ENCODE data around the gene SEMA5A. TPM values are rescaled to one million over a fixed set of nuclear protein-coding genes. Genes with fewer than 3 reads are reported as not detected.
A peak's percentile ranks its signal among the peaks of the same experiment; 100 is the strongest.

SEMA5A gene
- total RNA-seq, 1 donor from 2014 or later: 0.40 TPM

- DNase-seq (ENCODE audit: low read depth, low spot score): peak; percentile 3
Measured at GRCh38 chr5:9337928-9338595, 207.8 kb downstream of the SEMA5A start.

GRCh38 chr5:9335754-9336495 is 209.9 kb downstream of the SEMA5A start:
- DNase-seq (ENCODE audit: low read depth, low spot score): no peak

- no peak for DNase-seq (ENCODE audit: low read depth, low spot score)
Measured at GRCh38 chr5:9335269-9335668, 210.6 kb downstream of the SEMA5A start.

DNA sequence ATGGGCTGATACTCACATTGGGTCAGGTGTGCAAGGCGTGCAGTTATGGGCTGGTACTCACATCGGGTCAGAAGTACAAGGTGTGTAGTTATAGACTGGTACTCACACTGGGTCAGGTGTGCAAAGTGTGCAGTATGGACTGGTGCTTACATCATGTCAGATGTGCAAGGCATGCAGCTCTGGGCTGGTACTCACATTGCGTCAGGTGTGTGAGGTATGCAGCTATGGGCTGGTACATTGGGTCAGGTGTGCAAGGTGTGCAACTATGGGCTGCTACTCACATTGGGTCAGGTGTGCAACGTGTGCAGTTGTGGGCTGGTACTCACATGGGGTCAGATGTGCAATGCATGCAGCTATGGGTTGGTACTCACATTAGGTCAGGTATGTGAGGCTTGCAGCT is 213.8 kb downstream of the SEMA5A start:
- DNase-seq (ENCODE audit: low read depth, low spot score): no peak

DNA sequence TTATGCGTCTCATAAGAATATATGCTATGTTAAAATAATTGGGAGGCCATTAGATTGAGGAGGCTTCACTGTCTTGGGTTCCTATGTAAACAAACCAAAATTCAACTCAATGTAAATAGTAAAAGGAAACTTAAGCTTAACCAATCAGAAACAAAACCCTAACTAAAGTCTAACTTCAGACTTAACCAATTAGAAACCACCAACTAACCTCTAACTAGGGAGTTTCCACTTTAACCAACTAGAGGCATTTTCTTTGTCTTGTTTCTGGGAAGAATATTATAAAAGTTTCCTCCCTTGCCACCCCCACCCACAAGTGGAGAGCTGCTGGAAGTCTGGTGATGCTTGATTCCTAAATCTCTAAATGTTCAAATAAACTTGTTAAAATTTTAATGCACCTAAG is 214.5 kb downstream of the SEMA5A start:
- DNase-seq (ENCODE audit: low read depth, low spot score): no peak

DNA sequence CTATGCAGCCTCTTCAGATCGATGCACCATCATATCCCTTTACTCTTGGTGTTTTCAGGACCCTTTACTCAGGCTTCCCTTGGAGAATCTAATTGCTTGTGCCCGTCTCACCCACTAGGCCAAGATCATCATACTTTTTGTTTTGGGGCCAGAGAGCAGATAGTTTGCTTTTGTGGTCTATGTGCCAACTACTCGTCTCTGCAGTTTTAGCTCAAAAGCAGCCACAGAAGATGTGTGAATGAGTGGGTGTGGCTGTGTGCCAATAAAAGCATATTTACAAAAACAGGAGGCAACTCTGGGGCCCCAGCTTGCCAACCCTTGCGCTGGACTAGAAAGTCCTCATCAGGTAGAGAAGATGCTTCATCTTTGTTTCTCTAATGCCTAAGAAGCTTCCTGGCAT is 216.8 kb downstream of the SEMA5A start:
- DNase-seq (ENCODE audit: low read depth, low spot score): no peak

DNA sequence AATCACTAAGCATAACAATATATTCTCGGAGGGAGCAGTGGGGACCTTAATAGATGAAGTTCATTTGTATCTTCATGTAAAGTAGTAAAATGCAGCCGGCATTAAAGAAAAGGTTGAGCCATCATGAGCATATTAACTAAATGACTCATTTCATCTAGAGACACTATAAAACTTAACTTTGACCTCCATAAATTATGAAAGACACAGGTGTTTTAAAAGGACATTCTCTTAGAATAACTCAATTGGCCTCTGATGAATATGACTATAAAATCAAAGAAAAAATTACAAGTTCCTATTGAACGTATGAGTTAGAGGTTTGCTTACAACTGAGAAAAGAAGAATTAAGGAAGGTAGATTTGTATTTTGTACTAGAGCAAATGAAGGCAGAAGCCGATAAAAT is 220.3 kb downstream of the SEMA5A start:
- no peak for DNase-seq (ENCODE audit: low read depth, low spot score)

DNA sequence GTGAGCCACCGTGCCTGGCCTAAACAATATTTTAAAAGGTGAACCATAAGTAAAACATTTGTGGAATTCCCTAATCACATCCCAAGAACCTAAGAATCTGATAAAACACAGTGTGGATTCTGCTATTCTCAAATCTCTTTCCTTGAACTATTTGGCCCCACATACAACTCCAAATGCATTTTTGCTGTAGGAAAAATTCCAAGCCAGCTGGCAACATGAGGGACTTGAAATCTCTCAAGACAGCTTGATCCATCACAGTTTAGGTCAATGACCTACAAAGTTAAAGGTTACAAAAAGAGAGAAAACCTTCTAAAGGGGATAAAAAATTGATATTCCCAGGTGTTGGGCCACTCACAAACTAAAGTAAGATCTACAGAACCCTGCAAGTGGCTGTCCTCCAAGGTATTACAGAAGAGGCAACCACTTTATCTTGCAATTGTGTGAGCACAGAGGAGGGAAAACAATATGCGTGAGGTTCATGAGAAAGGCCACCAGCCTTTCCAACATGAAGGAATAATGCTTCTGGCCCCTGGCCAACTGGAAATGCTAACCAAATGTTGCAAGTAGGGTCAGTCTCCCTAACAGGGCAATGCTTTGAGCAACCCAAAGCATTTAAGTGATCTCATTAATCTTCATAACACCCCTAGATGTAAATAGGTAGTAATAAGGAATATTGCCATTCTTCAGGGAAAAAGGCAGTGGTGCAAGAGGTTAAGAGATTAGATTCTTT is 221.4 kb downstream of the SEMA5A start:
- DNase-seq (ENCODE audit: low read depth, low spot score): no peak

DNA sequence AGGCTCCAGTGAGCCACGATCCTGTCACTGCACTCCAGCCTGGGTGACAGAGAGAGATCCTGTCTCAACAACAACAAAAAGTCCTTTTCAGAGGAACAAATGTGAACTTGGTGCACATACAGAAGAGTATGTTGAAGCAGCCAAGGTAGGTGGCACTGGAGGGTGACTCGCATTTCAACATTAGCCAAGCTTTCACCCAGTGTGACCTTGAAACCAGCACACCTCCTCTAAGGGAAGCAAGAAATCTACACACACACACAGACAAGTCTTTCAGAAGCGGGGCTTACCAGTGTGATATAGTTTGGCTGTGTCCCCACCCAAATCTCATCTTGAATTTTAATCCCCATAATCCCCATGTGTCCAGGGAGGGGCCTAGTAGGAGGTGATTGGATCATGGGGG is 225.2 kb downstream of the SEMA5A start:
- no peak for DNase-seq (ENCODE audit: low read depth, low spot score)

DNA sequence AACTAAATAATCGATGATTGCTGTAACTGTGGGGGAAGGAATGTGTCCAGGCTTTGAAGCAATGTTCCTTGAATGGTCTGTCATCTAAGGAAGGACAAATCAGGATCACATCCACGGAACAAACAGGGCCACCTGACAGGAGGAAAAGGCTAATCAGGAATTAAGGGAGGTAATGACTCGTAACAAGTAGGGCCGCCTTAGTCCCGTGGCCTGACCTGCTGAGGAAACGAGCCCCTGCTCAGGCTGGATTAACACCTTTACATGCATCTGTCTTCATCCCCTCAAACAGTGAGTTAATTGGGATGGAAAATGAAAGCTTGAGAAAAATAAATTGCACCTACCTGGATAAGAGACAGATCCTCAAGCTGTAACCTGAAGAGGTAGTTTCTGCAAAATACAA is 227.8 kb downstream of the SEMA5A start:
- no peak for DNase-seq (ENCODE audit: low read depth, low spot score)

- DNase-seq (ENCODE audit: low read depth, low spot score): no peak
Measured at GRCh38 chr5:9316733-9317132, 229.1 kb downstream of the SEMA5A start.

DNA sequence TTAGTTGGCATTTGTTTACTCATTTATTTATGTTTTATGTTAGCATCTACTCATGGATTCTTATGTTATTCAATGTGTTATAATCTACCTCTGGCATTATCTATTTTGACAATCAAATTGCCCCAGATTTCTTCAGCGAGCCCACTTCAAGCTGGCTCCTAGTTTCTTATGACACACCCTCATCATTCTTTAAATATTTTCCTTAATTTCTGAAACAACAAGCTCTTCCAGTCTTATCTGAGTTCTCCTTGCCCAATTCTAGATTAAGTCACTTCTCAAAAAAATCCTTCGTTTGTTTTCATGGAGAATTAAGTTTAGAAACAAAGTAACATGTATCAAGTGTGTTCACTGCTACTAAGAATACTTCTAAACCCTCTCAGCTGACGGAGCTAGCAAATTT is 229.8 kb downstream of the SEMA5A start:
- no peak for DNase-seq (ENCODE audit: low read depth, low spot score)

GRCh38 chr5:9314558-9314957 is 231.3 kb downstream of the SEMA5A start:
- no peak for DNase-seq (ENCODE audit: low read depth, low spot score)

- DNase-seq (ENCODE audit: low read depth, low spot score): no peak
Measured at GRCh38 chr5:9313751-9314150, 232.1 kb downstream of the SEMA5A start.

DNA sequence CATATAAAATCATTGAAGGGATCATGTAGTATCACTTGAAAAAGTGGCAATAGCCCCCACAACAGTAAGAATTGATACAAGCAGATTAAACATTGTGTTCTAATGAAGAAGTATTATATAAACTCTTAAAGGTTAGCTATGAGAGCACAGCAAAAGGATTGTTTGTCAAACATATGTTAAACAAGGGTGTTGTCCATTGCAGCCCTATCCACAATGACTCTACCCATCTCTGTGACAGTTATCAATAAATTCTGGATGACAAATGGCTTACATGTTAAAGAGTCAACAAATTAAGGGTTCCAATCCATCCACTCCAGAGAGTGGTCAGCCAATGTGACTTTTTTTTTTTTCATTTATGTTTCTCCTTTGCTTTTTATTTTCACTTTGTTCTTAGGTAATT is 238.7 kb downstream of the SEMA5A start:
- DNase-seq (ENCODE audit: low read depth, low spot score): no peak

- no peak for DNase-seq (ENCODE audit: low read depth, low spot score)
Measured at GRCh38 chr5:9302218-9302617, 243.7 kb downstream of the SEMA5A start.

GRCh38 chr5:9301200-9301599 is 244.7 kb downstream of the SEMA5A start:
- no peak for DNase-seq (ENCODE audit: low read depth, low spot score)

DNA sequence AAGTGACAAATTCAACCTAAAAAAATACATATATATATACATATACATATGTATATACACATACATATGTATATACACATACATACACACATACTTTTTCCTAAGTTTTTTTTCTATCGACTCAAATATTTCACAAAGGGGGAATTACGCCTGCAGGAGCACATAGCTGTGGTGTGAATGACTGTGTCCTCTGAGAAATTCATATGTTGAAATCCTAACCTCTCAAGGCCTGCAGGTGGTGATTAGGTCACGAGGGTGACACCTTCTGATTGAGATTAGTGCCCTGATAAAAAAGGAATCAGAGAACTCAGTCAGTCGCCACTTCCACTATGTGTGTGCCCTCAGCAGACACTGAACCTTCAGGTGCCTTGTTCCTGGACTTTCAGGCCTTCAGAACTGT is 248.7 kb downstream of the SEMA5A start:
- DNase-seq (ENCODE audit: low read depth, low spot score): no peak

DNA sequence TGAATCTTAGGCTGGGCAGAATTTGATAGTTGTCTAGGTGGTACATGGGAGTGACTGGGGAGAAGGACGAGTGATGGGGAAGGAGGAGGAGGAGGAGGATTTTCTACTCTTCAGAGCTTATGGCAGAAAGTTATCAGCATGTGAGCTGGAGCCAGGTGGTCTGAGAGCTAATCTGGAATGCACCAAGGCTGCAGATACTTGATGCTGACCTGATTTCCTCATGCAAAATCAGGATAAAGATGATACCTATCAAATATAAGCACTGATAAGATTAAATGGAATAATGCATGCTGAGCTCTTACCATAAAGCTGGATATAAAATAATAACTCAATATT is 250.4 kb downstream of the SEMA5A start:
- DNase-seq (ENCODE audit: low read depth, low spot score): no peak

DNA sequence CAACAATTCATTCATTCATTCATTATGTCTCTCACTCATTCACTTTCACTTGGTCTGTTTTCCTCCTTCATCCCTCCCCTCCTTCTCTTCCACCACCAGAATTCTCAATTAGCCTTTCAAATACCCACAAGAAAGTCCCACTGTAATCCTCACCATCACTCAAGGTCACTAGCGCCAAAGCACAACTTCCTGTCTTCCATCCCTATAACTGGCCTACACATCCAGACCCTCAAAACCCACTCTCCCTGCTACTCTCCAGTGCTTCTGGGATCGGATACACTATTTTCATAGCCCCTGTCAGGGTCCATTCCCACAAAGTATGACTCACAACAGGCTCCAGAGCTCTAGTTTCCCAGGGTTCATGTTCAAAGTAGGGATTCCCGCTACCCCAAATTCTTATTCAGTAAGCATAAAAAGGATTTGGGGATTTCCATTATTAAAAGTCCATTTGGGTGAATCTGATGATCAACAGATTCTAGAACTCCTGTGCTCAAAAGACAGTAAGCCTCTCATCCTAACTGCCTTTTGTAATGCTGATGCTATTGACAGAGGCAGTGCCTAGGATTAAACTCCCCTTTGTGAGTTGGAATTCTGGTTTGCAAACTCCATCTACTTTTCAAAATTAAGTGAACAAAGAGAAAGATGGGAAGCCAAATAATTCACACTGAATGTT is 250.9 kb downstream of the SEMA5A start:
- DNase-seq (ENCODE audit: low read depth, low spot score): no peak

DNA sequence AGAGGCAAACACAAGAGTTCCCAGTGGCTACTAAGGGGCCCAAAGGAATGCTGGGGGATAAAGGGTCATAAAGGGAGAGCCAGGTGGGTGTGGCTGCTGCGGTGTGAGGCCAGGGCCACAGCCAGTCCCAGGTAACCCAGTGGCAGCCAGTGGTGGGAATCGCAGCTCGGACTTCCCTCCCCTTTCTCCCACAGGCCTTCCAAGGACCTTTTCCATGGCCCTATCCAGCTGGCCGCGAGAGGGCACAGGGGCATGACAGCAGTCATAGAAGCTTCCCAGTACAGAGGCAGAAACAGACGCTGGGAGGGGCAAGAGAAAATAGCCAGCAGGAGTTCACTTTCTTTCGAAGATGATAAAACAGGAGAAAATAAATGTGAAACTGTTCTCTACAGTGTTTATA is 257.6 kb downstream of the SEMA5A start:
- no peak for DNase-seq (ENCODE audit: low read depth, low spot score)

- DNase-seq (ENCODE audit: low read depth, low spot score): no peak
Measured at GRCh38 chr5:9284781-9285307, 261.0 kb downstream of the SEMA5A start.
